HG03521 (cell line): ENCODE data around the gene PPFIA3.
"Not testable (repeated sequence)": the region's sequence is repeated elsewhere in the genome, so short reads cannot be mapped to it uniquely, and the experiment has no call there.

Experiments used
- ATAC-seq: cut with Tn5 transposase; IDR thresholded peaks from one replicate; pipeline ENCODE4 v1.9.1; 2021; ENCODE audit warnings: mild to moderate bottlenecking, moderate library complexity; ENCODE audit not compliant: unreplicated experiment

The PPFIA3 gene

DNA sequence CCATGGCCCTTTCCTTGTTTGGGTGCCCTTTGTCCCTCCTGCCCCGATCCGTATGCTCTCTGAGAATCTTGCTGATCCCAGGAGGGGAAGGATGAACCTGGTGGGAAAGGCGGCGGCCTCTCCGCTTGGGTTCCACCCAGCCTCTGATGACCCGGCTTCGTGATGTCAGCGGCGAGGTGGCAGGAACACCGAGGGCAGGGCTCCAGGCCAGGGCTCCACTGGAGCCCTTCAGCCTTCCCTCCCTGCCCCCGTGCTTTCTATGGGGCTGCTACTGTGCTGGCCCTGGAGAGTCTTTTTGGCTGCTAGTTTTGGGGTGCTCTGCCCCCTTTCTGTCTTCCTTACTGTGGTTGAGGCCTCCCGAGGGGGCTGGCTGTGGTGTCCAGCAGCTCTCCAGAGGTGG, 17.0 kb upstream of the PPFIA3 start:
- no peak for ATAC-seq

GRCh38 chr19:49103331-49104085, 15.8 kb upstream of the PPFIA3 start:
- no peak for ATAC-seq

- no peak for ATAC-seq
Measured at GRCh38 chr19:49104229-49104864, 15.0 kb upstream of the PPFIA3 start.

DNA sequence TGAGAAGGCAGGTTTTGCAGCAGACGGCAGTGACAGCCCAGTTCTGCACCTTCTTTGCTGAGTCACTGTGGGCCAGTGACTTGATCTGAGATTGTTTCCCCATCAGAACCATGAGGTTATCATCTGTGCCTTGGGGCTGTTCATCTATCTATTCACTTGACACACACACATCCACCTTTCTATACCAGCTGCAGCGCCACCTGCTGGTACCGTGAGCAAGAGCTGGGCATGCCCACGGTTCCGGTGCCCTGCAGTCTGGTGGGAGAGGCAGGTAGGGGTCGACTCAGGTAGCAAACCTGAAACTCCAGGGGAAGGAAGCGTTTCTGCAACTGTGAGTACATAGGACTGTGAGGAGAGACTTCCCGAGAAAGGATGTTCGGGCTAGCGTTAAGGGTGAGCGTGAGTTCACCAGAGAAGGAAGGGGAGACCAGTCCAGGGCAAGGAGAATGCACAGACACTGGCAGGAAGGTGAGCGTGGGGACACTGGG, 12.7 kb upstream of the PPFIA3 start:
- ATAC-seq, result no peak

GRCh38 chr19:49107625-49108459, 11.5 kb upstream of the PPFIA3 start:
- no peak for ATAC-seq

DNA sequence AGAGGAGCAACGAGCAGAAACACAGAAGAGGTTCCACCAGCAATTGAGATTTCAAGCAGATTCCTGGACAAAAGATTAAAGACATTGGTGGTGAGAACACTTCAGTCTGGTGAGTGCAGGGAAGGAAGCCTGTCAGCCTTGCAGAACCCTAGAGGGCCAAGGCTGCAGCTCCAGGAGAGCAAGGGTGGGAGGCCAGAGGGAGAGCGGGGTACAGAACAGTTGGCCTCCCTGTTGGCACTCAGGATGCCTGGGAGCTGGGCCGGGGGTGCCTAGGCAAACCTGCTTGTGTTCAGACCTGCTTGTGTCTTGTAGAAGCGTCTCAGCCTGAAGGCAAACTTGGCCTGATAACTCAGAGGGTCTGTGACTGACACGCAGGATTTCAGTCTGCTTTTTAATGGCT, 10.3 kb upstream of the PPFIA3 start:
- ATAC-seq, result no peak

GRCh38 chr19:49109569-49110233, 9.6 kb upstream of the PPFIA3 start:
- no peak for ATAC-seq

DNA sequence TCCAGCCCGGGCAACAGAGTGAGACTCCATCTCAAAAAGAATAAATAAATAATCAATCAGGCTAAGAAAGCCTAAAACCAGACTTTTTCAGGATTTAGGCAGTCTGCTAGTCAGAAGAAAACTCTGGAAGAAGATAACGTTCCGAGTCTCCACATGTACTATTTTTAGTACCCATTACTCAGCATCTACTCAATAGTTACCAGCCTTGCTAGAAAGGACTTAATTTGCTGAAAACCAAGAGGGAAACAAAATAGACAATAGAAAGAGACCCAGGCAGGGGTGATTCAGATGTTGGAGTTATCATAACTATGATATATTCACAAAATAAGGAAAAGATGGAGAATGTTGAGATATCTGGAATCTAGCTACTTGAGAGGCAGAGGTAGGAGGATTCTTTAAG, 8.8 kb upstream of the PPFIA3 start:
- no peak for ATAC-seq

- ATAC-seq, result no peak
Measured at GRCh38 chr19:49111218-49111998, 7.9 kb upstream of the PPFIA3 start.

DNA sequence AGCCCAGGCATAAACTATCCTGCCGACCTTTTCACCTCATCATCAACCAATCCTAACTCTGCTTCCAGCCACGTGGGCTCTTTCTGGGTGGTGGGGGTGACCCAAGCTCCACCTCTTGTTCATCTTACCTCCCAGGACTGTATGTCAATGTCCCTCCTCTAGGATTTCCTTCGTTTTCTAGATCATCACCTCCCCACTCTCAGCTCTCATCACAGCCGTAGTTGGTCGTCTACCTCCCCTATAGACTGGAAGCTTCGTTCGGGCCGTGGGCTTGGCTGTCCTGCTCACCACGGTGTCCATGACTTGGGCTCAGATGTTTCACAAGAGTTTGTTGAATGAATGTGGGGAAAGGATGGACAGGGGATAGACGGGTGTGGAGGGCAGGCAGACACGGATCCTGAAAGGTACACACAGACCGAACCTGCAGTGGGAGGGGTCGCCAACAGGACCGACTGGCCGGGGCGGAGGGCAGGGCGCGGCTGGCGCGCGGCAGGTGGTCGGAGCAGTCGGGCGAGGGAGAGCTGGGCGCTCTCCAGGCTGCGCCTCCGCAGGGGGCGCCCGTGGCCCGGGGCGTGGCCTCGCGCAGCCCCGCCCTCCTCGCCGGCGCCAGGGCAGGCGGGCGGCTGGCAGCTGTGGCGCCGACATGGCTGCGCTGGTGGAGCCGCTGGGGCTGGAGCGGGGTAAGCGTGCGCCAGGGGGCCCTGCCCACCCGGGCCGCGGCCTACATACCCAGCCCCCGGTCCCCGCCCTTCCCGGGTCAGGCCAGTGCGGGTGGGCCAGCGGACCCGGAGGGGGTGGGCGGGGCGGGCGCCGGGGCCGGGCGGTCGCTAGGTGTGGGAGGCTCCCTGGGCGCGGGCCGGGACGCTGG, 5.3 kb upstream of the PPFIA3 start, which contains the start of gene LIN7B:
TSS of gene LIN7B (plus strand) at position 609 of the 868 bp plus-strand sequence. CDS start at position 644, 35 bp downstream.
- ATAC-seq, result peak; percentile 30

DNA sequence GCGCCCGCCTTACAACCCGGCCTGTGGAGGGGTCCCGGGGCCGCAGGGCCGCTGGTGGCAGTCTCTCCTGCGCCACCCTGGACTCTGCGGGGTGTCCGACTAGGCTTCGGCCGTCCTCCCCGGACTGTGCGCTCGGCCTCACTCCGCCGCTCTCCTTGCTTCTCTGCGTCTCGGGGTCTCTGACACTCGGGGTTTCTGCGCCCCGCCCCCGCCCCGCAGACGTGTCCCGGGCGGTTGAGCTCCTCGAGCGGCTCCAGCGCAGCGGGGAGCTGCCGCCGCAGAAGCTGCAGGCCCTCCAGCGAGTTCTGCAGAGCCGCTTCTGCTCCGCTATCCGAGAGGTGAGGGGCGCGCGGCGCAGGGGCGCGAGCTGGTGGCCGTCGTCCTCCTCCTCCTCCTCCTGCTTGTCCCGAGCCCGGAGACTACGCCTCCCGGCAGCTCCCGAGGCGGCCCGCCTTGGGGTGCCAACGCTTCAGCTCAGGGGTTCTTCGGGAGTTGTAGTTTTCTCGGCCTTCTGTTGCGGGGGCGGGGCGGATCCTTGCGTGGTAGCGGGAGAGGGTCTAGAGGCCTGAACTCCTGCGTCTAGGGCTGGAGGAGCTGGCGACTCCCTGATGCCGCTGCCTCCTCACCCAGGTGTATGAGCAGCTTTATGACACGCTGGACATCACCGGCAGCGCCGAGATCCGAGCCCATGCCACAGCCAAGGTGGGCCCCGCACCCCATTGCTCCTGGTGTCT, 4.5 kb upstream of the PPFIA3 start:
- no peak for ATAC-seq

DNA sequence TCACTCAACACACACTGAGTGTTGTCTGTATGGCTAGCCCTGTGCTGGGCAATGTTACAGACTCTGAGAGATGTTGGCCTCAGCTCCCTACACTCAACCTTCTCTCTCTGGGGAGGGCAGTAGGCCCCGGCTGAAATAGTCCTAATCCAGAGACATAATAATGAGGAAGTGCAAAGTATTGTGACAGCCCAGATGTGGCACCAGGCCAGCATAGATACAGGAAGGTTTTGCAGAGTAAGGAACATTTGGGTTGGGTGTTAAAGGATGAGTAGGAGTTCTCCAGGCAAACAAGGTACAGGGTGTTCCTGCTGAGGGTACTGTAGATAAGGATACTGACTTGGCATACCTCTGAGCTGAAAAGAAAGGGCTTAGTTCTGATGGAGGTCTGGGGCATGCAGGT, 2.8 kb upstream of the PPFIA3 start:
- ATAC-seq, result no peak

DNA sequence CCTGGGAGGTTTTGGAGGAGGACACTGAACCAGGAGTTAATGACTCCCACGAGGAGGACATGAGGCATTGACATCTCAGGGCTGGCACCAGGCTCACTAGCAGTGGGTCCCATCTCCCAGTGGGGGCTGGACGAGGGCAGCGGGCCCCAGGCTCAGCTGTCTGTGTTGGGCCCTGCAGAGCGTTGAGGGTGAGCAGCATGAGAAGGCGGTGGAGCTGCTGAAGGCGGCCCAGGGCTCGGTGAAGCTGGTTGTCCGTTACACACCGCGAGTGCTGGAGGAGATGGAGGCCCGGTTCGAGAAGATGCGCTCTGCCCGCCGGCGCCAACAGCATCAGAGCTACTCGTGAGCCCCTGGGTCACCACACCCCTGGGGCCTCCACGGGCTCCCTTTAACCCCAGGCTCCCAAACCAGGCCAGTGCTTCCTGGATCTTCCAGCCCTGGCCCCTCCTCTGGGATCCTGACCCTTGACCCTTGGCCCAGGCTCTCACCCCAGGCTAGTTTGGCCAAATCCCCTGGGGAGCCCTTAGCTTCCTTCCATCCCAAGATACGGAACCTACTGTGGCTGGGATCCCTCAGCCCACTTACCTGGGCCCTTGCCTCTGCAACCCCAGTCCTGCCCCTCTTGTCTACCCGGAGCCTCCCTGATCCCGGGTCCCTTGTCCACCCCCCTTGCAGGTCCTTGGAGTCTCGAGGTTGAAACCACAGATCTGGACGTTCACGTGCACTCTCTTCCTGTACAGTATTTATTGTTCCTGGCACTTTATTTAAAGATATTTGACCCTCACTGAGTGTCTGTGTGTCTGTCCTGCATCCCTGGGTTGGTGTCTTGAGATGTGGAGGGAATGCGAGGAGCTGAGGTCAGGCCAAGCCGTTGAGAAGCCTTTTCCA, 1.4 kb upstream of the PPFIA3 start:
- no peak for ATAC-seq

DNA sequence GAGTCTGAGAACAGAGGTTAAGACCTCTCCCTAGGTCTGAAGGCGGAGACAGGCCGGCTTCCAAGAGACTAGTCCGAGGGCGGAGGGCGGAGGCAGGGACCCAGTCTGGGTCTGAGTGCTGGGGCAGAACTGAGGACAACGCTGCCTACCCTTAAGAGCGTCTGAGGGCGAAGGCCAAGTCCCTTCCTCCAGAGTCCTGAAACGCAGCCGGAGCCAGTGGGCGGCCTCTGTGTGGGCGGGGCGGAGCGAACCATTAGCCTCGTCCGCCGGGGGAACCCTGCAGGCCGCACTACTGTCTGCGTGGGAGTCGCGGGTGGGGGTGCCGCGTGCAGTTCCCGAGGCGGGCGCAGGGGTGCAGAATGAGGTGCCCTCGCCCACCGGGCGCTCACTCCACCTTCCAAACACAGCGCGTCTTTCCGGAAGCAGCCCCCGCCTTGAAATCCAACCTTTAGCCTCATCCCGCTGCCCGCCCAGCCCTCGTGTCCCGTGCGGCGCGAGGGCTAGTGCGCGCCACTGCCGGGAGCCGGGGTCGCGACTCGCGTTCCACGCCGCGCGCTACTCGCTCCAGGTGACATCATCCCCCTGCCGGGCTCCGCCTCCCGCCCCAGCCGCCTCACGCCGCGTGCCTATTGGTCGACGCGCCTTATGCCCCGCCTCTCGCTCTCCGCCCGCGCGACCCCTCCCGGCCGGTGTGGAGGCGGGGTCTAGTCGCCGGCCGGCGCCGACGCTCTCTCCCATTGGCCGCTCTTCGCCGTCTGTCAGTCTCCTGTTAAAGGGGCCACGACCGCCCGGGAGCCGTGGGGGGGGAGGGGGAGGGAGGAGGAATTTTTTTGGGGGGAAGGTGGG, 556 bp upstream of the PPFIA3 start, which contains the start of gene C19orf73:
TSS of gene C19orf73 (minus strand) at position 579 of the 846 bp plus-strand sequence. CDS start at position 458, 121 bp downstream.
- peak; percentile 81 for ATAC-seq

DNA sequence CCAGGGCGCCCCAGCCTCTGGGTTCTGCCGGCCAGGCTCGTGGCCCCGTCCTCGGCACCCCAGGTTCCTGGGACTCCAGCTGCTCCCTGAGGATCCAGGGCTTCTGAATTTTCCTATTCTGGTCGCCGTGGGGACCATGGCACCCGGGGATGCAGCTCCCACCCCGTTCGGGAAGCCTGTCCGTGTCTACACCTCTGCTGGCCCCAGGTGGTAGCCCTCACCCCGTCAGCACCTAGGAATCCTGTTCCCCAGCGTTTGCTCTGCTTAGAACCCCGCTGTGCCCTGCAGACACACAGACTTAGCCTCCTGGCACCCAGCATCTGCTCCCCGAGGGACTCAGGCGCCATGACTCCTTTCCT, 960 bp downstream of the PPFIA3 start:
- no peak for ATAC-seq

- ATAC-seq, result no peak
Measured at GRCh38 chr19:49120868-49121267, 1.5 kb downstream of the PPFIA3 start.

GRCh38 chr19:49121841-49122240, 2.5 kb downstream of the PPFIA3 start:
- ATAC-seq, result not testable (repeated sequence)
